HG03575 (cell line): ENCODE measurements around the gene USP35.

ENCODE experiments used
- ATAC-seq: cut with Tn5 transposase; IDR thresholded peaks from one replicate; pipeline ENCODE4 v1.9.1; 2021; ENCODE audit not compliant: unreplicated experiment, insufficient number of reproducible peaks, low FRiP score; ENCODE audit errors: extremely low read depth

Gene USP35

DNA sequence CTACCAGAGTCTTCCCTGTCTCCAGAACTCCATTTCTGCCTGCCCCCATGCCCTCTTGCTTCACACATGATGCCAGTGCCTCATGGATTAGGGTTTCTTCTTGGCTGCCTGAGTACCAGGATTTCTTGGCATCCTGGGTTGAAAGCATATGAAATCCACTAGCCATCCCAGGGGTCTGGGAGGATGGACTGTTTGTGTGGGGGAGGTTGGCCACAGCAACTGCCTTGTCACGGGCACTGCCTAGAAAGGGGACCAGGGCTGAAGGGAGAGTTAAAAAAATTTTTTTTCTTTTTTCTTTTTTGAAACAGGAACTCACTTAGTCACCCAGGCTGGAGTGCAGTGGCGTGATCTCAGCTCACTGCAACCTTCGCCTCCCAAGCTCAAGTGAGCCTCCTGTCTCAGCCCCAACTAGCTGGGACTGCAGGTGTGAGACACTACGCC lies 4.2 kb downstream of the USP35 start:
- no peak for ATAC-seq

DNA sequence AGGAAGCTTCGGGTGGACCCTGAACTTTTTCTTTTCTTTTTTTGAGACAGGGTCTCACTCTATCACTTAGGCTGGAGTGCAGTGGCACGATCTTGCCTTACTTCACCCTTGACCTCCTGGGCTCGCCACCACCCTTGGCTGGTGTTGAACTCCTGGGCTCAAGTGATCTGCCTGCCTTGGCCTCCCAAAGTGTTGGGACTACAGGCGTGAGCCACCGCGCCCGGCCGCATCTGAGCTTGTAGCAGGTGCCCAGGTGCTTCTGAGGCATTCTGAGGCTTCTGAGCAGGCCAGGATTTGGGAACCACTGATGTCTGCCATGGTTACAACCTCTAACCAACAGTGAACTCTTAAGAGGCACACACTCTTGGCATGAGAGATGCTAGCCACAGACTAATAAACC lies 5.1 kb downstream of the USP35 start:
- ATAC-seq, result no peak

DNA sequence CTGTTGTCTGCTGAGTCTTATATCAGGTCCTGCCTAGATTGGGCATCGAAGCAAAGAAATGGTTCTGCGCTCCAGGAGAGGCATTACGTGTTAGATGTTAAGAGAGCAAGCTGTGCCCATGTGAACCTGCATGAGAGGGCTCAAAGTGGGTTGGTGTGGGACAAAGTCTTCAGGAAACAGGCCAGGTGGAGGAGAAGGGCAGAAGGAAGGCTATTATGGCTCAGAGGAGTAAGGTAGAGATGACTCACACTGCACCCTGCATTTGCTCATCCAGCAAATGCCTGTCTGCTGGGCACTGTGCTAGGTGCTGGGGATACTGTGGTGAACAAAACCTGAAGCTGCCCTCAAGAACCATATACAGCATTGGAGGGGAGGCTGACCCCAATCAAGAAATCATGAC lies 5.8 kb downstream of the USP35 start:
- ATAC-seq, result no peak

DNA sequence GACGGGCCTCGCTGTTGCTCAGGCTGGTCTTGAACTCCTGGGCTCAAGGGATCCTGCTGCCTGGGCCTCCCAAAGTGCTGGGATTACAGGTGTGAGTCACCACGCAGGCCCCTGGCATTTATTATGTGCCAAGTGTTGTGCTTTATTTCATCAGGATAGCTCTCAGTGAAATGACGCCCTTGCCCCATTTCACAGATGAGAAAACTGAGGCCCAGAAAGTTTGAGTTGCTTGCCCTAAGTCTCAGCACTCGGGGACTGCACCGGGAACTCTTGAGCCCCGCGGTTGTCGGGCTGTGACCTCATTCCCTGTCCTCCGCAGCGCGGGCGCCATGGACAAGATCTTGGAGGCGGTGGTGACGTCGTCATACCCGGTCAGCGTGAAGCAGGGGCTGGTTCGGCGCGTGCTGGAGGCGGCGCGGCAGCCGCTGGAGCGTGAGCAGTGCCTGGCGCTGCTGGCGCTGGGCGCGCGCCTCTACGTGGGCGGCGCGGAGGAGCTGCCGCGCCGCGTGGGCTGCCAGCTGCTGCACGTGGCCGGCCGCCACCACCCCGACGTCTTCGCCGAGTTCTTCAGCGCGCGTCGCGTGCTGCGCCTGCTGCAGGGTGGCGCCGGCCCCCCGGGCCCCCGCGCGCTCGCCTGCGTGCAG lies 7.3 kb downstream of the USP35 start:
- no peak for ATAC-seq

DNA sequence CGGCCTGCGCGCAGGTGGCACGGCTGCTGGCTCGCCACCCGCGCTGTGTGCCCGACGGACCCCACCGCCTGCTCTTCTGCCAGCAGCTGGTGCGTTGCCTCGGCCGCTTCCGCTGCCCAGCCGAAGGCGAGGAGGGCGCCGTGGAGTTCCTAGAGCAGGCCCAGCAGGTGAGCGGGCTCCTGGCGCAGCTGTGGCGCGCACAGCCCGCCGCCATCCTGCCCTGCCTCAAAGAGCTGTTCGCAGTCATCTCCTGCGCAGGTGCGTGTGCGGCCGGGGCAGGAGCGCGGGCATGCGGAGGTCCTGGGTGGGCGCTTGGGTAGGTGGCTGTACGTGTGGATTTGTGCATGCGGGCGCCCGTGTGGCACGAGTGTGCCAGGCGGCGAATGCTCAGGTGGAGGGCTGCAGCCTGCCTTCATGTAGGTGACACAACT lies 8.0 kb downstream of the USP35 start:
- ATAC-seq, result no peak

DNA sequence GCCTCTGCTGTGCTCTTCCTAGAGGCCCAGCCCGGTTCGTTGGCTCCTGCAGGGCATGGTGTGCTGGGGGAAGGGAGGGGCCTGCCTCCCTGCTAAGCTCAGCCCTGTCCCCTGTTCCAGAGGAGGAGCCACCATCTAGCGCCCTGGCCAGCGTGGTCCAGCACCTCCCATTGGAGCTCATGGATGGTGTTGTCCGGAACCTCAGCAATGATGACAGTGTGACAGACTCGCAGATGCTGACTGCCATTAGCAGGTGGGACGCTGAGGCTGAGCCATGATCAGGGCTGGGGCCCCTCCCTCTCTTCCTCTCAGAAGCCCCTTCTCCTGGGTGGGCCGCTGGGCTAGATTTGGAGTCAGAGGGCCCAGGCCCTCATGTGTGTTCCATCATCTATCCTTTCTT lies 9.1 kb downstream of the USP35 start:
- ATAC-seq, result no peak

DNA sequence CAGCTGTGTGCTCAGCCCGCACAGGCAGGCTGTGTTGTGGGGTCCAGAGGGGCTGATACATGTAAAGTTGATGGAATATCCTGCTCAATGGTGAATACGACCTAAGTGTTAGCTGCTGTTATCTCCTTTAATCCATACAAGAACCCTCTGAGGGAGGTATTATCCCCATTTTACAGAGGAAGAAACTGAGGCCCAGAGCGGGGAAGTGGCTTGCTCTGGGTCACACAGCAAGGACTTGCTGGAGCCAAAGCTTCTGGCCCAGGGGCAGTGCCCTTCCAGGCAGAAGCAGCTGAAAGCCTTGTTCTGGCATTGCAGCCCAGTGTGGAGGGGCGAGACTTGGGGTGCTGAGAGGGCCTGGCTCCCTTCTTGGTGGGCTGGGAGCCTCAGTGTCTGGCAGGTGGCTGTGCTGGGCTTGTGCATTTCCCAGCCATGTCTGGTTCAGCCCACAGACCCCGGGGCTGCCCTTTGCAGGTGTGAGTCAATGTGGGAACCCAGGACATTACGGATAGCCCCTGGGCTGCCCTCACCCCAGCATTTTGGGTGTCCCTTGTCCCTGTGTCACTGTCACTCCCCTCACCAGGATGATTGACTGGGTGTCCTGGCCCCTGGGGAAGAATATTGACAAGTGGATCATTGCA lies 10.4 kb downstream of the USP35 start:
- ATAC-seq, result no peak

DNA sequence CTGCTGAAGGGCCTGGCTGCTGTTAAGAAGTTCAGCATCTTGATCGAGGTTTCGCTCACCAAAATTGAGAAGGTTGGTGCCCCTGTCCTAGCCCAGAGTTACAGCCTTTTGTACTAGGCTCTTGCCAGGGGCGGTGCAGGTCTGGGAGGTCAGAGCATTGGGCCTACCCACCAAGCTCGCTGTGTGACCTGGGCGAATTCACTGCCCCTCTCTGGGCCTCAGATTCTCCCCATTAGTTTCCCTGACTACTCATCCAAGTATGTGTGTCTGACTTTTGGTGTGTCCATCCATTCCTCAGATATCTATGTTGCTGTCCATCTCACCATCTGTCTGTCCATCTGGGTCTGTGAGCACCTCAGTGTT lies 10.9 kb downstream of the USP35 start:
- ATAC-seq, result no peak

DNA sequence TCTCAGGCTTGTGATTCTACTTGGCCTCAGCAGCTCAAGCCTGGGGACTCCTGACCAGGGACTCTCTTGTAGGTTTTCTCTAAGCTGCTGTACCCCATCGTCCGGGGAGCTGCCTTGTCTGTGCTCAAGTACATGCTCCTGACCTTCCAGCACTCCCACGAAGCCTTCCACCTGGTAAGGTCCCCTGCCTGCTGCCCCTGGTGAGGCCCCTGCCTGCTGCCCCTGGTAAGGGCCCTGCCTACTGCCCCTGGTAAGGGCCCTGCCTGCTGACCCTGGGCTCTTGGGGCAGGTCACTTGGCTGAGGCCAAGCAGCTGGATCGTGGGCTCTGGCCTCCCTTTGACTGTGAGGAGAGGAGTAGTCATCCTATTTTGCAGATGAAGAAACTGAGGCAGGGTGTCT lies 11.3 kb downstream of the USP35 start:
- ATAC-seq, result no peak

DNA sequence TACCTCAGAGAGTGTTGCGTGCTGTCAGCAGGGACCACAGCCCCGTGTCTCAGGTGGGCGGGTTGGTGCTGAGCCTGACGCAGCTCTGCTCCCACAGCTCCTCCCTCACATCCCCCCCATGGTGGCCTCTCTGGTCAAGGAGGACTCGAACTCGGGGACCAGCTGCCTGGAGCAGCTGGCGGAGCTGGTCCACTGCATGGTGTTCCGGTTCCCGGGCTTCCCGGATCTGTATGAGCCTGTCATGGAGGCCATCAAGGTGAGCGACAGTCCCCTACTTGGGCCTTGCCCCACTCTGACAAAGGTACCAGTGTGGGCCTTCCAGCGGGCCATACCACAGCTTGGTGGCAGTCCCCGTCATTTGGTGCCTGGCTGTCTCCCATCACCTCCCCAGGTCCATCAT lies 11.8 kb downstream of the USP35 start:
- ATAC-seq, result no peak

DNA sequence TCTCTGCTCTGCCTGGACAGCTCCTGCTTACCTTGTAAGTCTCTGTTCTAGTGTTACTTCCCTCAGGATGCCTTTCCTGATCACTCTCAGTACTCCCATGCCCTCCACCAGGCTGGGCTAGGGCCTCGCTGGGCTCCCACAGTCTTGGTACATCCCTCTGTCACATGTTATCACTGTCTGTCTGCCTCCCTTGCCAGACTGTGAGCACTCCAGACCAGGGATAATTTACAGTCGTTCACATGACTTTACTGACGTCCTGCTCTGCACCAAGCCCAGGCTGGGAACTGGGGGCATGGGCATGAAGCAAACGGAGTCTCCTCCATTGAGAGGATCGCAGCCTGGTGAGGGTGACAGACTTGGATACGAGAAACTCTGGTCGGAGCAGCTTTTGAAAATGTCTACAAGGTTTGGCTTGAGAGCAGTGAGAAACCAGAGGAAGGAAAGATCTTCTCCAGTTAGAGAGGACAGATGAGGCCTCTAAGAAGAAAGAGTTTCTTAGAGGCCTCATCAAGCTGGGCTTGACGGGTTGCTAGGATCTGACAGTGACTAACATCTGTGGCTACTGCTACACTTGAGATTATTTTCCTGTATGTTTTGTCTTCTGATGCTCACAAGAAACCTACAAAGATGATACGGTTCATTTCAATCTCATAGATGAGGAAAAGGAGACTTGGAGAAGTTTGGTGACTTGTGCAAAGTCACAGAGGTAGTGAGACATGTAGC lies 12.5 kb downstream of the USP35 start:
- ATAC-seq, result no peak

DNA sequence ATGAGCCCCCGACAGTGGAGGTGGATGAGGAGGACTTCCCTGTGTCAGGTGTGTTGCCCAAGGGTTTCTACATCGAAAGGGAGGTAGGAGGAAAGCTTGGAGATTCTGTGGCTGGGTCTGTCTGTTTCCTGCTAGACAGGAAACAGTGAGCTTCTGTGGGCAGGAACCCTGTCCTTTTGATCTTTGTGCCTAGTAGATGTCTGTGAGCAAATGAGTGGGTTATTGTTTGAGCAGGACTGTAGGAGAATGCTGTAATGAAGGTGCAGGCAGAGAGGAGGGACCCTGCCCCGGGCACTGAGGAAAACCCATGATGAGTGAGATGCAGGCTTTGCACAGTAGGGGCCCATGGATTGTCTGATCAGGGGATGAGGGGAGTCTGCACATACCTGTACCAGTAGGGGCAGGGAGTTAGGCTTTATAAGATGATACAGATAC lies 14.0 kb downstream of the USP35 start:
- no peak for ATAC-seq

DNA sequence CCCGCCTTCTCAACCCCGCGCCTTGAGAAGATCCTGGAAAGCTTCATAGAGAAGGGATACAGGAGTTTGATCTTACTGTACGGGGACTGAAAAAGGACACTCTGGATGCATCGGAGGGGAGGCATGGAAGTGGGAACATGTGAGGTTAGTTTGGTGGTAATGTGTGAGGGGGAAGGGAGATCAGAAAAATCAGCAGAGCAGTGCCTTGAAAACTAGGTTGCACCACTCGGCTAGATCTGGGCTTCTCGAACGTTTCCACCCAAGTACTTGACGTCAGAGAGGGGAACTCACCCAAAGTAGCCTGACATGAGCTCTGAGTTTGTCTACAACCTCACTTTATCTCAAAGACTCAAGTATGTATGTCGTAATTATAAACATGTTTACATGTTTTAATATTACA lies 14.5 kb downstream of the USP35 start:
- no peak for ATAC-seq

DNA sequence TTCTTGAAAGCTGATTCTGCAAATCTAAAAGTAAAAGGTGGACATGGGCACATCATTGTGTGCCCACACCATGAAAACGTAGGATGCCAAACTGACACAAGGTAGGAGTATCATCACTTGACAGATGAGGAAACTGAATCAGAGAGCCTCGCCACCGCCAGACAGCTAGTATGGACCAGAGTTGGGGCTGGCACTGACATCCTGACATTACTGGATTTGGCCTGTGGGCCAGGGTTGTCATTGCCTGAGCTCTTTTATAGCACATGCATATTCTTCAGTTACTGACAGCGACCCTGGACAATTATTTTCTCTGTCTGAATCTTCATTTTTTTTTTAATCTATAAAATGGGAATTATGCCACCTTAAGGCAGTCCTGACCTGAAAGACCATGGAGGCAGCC lies 16.5 kb downstream of the USP35 start:
- no peak for ATAC-seq

DNA sequence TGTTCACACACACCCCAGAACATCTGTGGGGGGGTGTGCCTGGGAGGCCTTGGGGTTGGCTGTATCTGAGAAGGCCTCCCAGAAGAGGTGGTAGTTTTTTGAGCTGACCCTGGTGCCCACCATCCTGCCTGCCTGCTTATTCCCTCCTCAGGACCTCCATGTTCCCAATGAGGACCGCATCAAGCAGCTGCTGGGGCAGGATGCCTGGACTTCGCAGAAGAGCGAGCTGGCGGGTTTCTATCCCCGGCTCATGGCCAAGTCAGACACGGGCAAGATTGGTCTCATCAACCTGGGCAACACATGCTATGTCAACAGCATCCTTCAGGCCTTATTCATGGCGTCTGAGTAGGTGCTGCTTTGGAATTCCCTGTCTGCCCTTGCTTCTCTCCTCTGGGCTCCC lies 17.0 kb downstream of the USP35 start:
- ATAC-seq, result no peak

DNA sequence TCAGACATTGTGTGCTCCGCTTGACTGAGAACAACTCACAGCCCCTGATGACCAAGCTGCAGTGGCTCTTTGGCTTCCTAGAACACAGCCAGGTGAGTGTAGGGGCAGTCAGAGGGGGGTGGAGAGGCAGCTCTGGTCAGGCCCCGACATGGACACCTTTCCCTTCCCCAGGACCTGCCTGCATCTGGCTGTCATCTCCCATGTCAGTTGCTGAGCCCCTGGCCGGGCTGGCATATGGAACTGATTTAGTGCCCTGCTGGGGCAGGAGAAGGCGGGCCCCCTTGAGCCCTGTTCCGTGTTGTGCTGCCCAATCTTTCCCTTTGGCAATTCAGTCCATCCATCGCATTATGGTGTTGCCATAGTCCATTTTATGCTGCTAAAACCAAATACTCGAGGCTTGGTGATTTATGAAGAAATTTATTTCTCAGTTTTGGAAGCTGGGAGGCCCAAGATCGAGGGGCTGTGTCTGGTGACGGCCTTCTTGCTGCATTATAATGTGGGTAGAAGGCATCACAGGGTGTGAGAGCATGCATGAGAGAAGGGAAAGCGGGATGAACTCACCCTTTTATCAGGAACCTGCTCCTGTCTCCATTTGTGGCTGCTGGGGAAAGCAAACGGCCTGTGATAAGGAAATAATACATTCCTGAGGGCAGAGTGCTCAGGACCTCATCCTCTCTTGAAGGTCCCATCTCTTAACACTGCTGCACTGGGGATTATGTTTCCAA lies 19.0 kb downstream of the USP35 start:
- ATAC-seq, result no peak

DNA sequence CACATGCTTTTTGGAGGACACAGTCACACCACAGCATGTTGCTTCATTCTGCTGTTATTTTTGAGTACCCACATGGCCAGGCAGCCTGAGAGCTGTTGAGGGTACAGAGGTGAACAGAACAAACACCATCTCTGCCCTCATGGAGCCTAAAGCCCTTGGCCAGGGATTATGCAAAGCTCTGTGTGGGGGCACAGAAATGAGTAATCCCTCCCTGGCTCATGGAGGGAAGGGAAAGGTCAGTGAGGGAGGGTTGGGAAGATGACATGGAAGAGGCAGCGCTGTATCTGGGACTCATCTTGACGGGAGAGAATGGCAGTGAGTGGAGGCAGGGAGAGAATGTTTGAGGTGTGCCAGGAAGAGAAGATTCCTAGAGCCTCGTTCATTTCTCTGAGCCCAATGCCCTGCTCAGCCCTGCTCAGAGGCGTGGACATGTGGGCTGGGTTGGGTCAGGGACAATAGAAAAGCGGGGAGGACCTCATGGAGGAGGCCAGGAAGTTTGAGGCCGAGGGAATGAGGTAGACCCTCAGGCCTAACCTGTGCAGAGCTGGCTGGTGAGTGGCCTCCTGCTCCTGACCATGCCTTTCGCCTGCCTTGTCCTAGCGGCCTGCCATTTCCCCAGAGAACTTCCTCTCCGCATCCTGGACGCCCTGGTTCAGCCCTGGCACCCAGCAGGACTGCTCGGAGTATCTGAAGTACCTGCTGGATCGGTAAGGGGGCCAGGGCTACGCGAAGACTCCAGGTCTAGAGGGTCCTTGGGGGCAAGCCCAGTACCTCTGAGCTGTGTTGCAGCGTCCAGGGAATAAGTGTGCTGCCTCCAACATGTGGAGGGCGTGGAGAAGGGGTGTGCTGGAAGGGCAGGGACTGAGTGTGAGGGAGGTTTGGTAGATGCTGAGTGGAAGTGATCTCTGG lies 19.8 kb downstream of the USP35 start:
- ATAC-seq, result no peak

DNA sequence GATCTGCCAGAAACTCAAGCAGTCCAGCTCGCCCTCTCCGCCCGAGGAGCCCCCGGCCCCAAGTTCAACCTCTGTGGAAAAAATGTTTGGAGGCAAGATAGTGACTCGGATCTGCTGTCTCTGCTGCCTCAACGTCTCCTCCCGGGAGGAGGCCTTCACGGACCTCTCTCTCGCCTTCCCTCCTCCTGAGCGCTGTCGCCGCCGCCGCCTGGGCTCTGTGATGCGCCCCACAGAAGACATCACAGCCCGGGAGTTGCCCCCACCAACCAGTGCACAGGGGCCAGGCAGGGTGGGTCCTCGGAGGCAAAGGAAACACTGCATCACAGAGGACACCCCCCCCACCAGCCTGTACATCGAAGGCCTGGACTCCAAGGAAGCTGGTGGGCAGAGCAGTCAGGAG lies 20.8 kb downstream of the USP35 start:
- no peak for ATAC-seq
